ENCODE results near the gene NUCB1.

The NUCB1 gene

GRCh38 chr19:48935864-48936263 is 35.8 kb downstream of the NUCB1 start:
- DNase-seq (ENCODE audit: low read depth): no peak

DNA sequence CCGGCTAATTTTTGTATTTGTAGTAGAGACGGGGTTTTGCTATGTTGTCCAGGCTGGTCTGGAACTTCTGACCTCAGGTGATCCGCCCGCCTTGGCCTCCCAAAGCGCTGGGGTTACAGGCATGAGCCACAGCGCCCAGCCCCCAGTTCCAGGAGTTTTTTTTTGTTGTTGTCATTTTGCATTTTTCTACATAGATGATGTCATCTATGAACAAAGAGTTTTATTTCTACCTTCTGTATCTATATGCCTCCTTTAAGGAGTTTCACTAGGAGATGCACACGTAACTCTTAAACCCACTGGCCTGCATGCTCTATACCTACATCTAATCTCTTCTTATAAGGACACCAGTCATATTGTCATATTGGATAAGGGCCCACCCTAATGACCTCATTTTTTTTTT is 38.1 kb downstream of the NUCB1 start:
- DNase-seq (ENCODE audit: low read depth): no peak

GRCh38 chr19:48940902-48941301 is 40.8 kb downstream of the NUCB1 start:
- no peak for DNase-seq (ENCODE audit: low read depth)

GRCh38 chr19:48943081-48943480 is 43.0 kb downstream of the NUCB1 start:
- no peak for DNase-seq (ENCODE audit: low read depth)

- no peak for DNase-seq (ENCODE audit: low read depth)
Measured at GRCh38 chr19:48945415-48945814, 45.3 kb downstream of the NUCB1 start.

DNA sequence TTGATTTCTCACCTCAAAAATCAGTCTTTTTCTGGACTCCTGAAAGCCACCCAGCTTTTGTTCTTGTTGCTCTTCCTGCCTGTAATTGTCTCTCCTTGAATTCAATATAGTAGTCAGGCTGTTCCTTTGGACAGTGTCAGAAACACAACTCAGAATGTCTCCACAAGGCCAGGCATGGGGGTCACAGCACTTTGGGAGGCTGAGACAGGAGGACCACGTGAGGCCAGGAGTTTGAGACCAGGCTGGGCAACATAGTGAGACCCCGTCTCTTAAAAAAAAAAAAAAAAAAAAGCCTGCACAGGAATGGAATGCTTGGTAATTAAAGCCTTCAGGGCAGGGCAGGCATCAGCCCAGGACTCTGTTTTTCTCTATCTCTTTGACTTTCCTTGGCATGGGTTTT is 45.7 kb downstream of the NUCB1 start:
- DNase-seq (ENCODE audit: low read depth): no peak

GRCh38 chr19:48946463-48947257 is 46.5 kb downstream of the NUCB1 start:
- no peak for DNase-seq (ENCODE audit: low read depth)

- DNase-seq (ENCODE audit: low read depth): no peak
Measured at GRCh38 chr19:48947258-48947542, 47.1 kb downstream of the NUCB1 start.

- DNase-seq (ENCODE audit: low read depth): no peak
Measured at GRCh38 chr19:48950159-48950558, 50.0 kb downstream of the NUCB1 start.

DNA sequence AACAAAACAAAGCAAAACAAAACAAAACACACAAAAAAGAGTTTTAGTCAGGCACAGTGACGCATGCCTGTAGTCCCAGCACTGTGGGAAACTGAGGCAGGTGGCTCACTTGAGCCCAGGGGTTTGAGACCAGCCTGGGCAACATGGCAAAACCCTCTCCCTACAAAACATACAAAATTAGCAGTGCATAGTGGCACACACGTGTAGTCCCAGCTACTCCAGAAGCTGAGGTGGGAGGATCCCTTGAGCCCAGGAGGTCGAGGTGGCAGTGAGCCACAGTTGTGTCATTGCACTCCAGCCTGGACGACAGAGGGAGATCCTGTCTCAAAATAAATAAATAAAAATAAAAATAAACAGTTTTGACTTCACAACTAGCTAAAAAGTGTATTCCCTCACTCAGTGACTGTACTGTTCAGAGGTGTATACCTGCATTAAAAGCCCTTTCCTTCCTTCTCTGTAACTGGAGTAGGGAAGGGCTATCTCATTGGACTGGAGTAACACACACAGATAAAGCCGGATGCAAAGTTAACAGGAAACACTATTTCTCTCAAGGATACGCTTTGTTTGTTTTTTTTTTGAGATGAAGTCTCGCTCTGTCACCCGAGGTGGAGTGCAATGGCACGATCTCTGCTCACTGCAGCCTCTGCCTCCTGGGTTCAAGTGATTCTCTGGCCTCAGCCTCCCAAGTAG is 50.9 kb downstream of the NUCB1 start:
- no peak for DNase-seq (ENCODE audit: low read depth)

DNA sequence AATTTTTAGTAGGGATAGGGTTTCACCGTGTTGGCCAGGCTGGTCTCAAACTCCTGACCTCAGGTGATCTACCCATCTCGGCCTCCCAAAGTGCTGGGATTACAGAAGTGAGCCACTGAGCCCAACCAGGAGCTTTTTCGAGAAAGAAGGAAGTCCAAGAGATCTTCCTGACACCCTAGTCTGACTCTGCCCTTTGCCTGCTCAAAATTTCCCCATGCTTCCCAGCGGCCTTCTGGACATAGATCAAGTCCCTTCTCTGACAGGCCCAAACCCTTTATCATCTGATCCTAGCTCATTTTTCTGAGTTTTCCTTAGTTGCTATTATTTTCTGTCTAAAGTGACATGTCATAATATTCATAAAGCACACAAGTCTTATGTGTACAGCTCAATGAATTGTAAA is 53.0 kb downstream of the NUCB1 start:
- no peak for DNase-seq (ENCODE audit: low read depth)

- DNase-seq (ENCODE audit: low read depth): no peak
Measured at GRCh38 chr19:48953990-48954594, 54.0 kb downstream of the NUCB1 start.

DNA sequence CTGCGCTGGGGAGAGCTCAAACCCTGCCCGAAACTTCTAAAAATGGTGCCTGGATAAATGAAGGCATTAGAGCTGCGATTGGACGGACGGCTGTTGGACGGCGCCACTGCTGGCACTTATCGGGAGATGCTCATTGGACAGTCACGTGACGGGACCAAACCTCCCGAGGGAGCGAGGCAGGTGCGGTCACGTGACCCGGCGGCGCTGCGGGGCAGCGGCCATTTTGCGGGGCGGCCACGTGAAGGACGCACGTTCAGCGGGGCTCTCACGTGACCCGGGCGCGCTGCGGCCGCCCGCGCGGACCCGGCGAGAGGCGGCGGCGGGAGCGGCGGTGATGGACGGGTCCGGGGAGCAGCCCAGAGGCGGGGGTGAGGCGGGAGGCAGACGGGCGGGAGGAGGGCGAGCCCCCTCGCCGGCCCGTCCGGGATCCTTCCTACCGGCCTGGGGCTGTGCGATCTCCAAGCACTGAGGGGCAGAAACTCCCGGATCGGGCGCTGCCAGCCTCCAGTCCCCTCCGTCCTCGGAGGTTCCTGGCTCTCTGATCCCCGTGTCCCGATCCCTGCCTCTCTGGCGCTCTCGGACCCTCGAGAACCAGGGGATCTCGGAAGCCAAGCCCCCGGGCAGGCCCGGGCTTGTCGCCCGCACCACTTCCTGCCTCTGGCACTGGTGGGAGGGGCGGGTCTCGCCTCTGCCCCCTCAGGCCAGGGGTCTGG is 54.6 kb downstream of the NUCB1 start, which contains the start of gene BAX:
BAX (plus strand) TSS at position 281 of the 713 bp plus-strand sequence; CDS start at position 335, 54 bp downstream.
- DNase-seq (ENCODE audit: low read depth): peak; percentile 76

DNA sequence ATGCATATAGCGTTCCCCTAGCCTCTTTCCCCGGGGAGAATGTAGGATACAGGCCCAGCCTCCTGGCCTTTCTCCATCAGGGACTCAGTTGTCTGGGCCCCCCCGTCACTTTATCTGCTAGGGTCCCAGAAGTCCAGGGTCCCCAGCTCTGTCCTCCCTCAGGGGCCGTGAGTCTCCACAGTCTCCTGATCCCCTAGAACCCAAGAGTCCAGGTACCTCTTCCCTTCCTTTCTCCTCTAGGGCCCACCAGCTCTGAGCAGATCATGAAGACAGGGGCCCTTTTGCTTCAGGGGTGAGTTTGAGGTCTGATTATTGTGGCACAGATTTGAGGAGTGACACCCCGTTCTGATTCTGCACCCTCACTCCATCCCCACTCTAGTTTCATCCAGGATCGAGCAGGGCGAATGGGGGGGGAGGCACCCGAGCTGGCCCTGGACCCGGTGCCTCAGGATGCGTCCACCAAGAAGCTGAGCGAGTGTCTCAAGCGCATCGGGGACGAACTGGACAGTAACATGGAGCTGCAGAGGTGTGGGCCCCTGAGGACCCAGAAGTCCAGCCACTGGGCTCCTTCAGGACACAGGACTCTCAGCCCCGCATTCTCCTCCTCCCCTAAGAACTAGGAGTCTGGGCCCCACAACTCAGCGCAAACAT is 55.3 kb downstream of the NUCB1 start:
- DNase-seq (ENCODE audit: low read depth): no peak

DNA sequence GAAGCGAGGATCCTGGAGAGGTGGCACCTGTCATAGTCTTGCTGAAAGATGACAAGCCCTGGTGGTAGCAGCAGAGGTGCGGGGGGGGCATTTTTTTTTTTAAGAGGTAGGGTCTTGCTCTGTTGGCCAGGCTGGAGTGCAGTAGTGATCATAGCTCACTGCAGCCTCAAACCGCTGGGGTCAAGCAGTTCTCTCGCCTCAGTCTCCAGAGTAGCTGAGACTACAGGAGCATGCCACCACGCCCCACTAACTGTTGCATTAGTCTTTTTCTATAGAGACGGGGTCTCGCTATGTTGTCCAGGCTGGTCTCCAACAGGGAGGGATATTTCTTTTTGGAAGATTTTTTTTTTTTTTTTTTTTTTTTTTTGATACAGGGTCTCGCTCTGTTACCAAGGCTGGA is 57.9 kb downstream of the NUCB1 start:
- no peak for DNase-seq (ENCODE audit: low read depth)

GRCh38 chr19:48959341-48960239 is 59.5 kb downstream of the NUCB1 start:
- no peak for DNase-seq (ENCODE audit: low read depth)

DNA sequence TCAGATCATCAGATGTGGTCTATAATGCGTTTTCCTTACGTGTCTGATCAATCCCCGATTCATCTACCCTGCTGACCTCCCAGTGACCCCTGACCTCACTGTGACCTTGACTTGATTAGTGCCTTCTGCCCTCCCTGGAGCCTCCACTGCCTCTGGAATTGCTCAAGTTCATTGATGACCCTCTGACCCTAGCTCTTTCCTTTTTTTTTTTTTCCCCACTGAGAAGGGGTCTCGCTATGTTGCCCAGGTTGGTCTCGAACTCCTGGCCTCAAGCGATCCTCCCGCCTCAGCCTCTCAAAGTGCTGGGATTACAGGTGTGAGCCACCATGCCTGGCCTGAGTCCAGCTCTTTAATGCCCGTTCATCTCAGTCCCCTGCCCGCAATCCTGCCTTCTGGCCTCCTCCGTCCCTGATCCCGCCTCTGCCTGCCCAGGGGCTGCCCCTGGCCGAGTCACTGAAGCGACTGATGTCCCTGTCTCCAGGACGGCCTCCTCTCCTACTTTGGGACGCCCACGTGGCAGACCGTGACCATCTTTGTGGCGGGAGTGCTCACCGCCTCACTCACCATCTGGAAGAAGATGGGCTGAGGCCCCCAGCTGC is 61.0 kb downstream of the NUCB1 start:
- DNase-seq (ENCODE audit: low read depth): no peak

DNA sequence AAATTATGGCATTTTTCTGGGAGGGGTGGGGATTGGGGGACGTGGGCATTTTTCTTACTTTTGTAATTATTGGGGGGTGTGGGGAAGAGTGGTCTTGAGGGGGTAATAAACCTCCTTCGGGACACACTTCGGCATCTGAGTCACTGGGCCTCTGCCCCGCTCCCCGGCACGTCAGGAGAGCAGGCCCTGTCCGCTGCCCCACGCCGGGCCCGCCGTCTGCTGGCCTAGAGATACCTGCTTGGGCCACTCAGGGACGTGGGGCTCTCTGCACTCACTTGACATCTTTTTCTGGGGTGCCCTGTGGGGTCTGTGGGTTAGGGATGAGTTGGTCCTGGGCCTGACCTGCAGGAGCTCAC is 61.5 kb downstream of the NUCB1 start:
- no peak for DNase-seq (ENCODE audit: low read depth)

DNA sequence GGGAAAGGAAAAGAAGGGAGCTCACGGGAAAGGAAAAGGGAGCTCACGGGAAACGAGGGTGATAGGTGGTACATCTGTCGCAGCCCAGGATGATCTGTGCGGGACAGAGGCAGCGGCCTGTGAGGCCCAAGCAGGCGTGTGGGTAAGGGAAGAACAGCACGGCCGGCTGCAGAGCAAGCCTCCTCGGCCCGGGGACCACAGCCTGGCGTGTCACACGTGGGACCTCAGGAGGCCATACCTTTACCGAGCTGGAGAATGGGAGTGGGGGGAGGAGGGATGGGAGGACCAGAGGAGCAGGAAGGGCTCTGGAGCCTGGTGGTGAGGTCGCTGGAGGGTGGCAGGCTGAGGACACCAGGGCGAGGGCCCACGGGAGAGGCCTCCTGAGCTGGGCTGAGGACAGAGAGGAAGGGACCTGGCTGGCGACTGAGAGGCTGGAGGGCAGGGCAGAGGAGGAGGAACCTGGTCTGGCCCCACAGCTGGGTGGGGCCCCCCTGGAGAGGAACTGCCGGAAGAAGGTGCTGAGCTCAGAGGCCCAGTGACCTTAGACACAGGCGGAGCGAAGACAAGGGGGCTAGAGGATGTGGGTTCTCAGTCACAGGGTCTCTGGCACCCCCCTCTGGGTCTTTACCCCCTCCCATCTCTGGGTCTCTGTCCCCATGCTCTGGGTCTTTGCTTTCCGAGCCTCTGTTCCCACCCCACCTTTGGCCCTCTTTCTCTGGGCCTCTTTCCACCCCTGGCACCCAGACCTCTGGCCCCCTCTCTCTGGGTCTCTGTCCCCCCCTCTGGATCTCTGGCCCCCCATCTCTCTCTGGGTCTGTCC is 62.1 kb downstream of the NUCB1 start:
- DNase-seq (ENCODE audit: low read depth): no peak

GRCh38 chr19:48962849-48963165 is 62.7 kb downstream of the NUCB1 start:
- DNase-seq (ENCODE audit: low read depth): no peak

Data from stimulated activated CD8-positive, alpha-beta memory T cell treated with anti-CD3 and anti-CD28 coated beads, Interleukin-12 subunit alpha, Interleukin-12 subunit beta, amount 100 ng/mL, for 1 hour (primary cell).